Esophagus (tissue), 2 donors: Measurements from ENCODE around the gene AUTS2. TPM values are rescaled to one million over a fixed set of nuclear protein-coding genes. Genes with fewer than 3 reads are reported as not detected.
A peak's percentile ranks its signal among the peaks of the same experiment; 100 is the strongest.

Experiments
- H3K27ac ChIP-seq, 2 donors: one replicate each; pipeline ENCODE4 v1.5.1; 2013; ENCODE audit warnings: low read depth in 2 of 2, mild to moderate bottlenecking in 2 of 2, inconsistent platforms in 1 of 2, low read length in 1 of 2, moderate library complexity in 1 of 2
- H3K27me3 ChIP-seq, 2 donors: one replicate each; pipeline ENCODE4 v1.6.1; 2013; ENCODE audit warnings: low read length in 2 of 2, control low read depth in 1 of 2, mild to moderate bottlenecking in 1 of 2; ENCODE audit not compliant: insufficient read depth in 2 of 2, control insufficient read depth in 1 of 2
- H3K36me3 ChIP-seq, 2 donors: one replicate each; pipeline ENCODE4 v1.6.1; 2013; ENCODE audit warnings: low read length in 1 of 2; ENCODE audit not compliant: control insufficient read depth in 2 of 2, insufficient read depth in 2 of 2
- H3K4me1 ChIP-seq, 2 donors: one replicate each; pipeline ENCODE4 v1.6.1; 2013; ENCODE audit warnings: low read length in 1 of 2; ENCODE audit not compliant: control insufficient read depth in 2 of 2, insufficient read depth in 2 of 2
- H3K4me3 ChIP-seq, 2 donors: one replicate each; pipeline ENCODE4 v1.5.1; 2013; ENCODE audit warnings: low read length in 2 of 2, mild to moderate bottlenecking in 2 of 2, low read depth in 1 of 2, moderate library complexity in 1 of 2
- H3K9me3 ChIP-seq, 2 donors: one replicate each; pipeline ENCODE4 v1.6.1; 2013; ENCODE audit warnings: mild to moderate bottlenecking in 2 of 2, low read depth in 1 of 2, low read length in 1 of 2, moderate library complexity in 1 of 2; ENCODE audit not compliant: control insufficient read depth in 2 of 2, insufficient read depth in 1 of 2
- WGBS, 2 donors: extraction: QIAGEN DNeasy Blood & Tissue Kit; methylation state at CpG; one replicate each; pipeline ENCODE4 v1.1.7; 2013; 5-methylcytosine and 5-hydroxymethylcytosine counted together
- polyA plus RNA-seq, 2 donors: library from polyadenylated mRNA; stranded (reverse); fragments of 200-250 nt; gene quantifications; one replicate each; pipeline ENCODE4 v1.2.3, GENCODE V29; 2013
- donor health status: healthy with polysubstance abuse.
- donor health status: Bipolar disorder and iron deficiency.

The AUTS2 gene
- polyA plus RNA-seq, 2 donors, result 8.3 to 15.6 TPM

DNA sequence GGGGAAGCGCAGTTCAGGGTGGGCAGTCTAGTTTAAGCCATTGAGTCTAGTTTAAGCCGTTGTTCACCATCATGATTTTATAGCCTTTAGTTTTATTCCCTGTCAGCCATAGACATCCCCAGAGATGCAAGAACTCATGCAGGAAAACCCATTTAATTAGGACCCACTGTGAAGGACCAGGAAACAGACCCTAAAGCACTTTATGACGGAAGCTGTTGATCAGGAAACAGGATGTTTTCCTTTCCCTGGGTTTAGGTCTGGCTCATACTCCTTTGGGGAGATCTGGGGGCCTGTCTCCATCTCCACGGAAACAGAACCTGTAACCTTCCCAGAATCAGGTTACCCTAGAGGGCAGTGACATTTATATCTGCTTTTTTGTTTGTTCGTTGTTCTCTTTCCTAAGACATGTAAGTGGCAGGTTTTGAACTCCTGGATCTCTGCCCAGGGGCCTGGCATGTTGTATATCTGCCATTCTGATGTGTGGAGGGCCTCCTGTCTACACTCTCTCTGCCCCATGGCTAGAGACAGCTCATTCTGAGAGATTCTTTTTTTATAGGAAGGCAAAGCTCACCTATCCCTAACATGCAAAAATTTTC lies 876.5 kb downstream of the AUTS2 start:
- no peak overlapping the region for H3K27ac ChIP-seq
- no peak overlapping the region for H3K4me3 ChIP-seq
- no peaks in the 10 kb centered on the region for H3K36me3 ChIP-seq
- H3K4me1 ChIP-seq, result no peaks in the 10 kb centered on the region
- no peaks in the 10 kb centered on the region for H3K9me3 ChIP-seq
- H3K27me3 ChIP-seq, result no peaks in the 10 kb centered on the region
- WGBS, 2 donors, result 76 to 78% methylated on average over 5 of the region's 5 CpGs

DNA sequence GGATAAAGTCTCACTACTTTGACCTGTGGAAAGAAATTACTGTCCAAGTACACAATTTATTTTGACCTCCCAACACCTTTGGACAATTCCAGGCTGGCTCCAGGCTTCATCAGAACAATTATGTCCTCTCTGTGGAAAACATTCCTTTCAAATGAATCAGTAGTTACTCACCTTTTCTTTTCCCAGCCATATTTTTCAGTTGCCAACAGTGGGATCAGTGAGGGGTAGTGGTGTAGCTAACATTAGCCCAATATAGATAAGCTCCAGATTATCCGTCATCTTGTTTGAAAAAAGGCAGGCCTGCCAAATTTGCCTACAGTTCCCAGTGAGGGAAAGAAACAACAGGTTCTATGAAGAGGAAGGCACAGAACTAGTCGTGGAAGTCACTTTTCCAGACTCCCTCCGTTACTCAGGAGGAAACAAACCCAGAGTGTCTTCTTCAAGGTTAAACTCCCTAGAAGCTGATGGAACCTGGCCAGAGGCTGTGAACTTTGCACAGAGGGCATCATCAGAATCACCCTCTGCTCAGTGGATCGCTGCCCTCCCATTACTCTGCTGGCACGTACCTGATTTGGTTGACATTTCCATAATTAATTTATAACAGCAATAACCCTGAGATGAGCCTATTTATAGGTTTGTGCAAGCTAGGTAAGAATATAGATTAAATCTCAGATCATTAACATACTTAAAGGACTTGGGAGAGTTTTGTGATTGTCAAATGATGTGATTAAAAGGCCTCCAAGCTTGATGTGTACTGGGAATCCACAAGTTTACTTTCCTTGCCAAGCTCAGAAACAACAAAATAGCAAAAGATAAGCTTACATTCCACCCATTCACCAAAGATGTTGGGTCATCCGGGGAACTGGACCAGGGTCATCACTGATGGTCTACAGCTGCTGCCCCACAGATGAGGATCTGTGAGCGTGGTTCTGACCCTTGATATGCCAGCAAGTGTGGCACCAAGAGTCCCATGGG lies 879.0 kb downstream of the AUTS2 start:
- Histone ChIP-seq H3K27ac (no peak overlapping the region), H3K4me1 (peaks cover 0 to 6% of the 10 kb centered on the region in 2 donors), H3K27me3 (no peaks in the 10 kb centered on the region), H3K9me3 (no peaks in the 10 kb centered on the region), H3K36me3 (no peaks in the 10 kb centered on the region), H3K4me3 (no peak overlapping the region)
- 45 to 54% methylated on average over 7 of the region's 7 CpGs for WGBS, 2 donors

DNA sequence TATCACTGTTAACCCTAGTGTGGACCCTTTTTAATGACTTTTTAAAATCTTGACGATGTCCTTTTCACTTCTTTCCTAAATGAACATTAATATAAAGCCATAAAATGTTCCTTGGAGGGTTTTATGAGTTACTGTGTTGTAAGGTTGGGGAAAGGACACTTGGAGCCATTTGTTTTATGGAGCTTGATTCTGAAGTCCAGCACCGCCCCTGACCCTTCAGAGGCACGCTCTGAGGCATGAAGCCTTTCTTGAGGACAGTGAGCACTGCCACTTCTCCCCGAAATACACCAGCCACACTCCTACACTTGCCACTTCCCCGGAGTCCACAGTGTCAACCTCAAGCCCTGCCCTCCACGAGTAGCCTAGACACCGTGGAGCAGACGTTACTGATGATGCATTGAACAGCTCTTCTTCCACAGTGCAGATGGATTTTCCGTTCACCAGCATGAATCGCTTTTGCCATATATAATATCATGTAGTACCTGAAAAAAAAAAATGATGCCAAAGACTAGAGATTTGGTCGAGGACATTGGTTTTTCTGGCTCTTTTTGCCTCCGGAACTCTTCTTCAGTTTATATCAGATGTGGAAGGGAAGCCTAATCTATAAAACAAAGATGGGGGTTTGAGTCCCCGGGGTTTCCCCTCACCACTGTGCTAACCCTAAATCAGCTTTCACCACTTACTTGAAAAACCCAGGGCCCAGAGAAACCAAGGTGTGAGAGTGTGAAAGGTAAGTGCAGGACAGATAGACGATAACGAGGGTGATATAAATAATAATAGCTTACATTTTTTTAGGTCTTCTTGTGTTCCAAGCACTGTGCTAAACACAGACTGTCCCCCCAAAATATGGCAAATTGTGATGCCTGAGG lies 881.1 kb downstream of the AUTS2 start:
- Histone ChIP-seq H3K4me3 (no peak overlapping the region), H3K4me1 (peaks cover 0 to 6% of the 10 kb centered on the region in 2 donors), H3K9me3 (no peaks in the 10 kb centered on the region), H3K36me3 (no peaks in the 10 kb centered on the region), H3K27ac (no peak overlapping the region), H3K27me3 (no peaks in the 10 kb centered on the region)
- WGBS, 2 donors, result 93 to 94% methylated on average over 15 of the region's 15 CpGs

DNA sequence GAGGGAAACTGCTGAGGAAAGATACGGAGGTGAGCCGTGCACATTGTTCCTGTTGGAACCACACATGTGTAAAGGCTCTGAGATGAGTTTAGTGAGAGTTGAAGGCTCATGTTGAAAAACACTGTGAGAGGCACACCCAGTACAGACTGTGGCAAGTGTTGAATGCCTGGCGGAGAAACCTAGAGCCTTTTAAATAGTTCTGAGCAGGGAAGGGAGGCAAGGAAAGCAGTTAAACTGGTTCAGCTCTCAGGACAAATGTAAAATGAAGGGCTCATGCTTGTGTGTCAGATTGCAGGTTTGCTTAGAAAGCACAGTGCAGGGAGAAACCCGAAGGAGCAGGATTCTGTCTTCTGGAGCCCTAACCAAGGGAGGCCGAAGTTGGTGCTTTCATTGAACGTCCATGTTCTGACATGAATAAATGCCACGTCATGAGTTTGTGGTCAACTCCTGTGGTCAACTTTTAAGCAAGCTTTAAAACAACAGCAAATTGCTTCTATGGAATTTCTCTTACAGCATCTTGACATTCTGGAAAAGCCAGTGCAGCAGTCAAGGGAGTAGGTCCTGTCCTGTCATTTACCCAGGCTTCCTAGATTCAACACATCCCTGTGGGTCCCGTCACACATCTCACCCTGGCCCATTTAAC lies 882.8 kb downstream of the AUTS2 start:
- H3K4me3 ChIP-seq, result no peak overlapping the region
- H3K36me3 ChIP-seq, result no peaks in the 10 kb centered on the region
- 47 to 58% methylated on average over 8 of the region's 8 CpGs for WGBS, 2 donors
- no peaks in the 10 kb centered on the region for H3K27me3 ChIP-seq
- H3K9me3 ChIP-seq, result no peaks in the 10 kb centered on the region
- peak overlapping the region; percentile 57 to 72 for H3K27ac ChIP-seq
- peaks cover 0 to 6% of the 10 kb centered on the region in 2 donors for H3K4me1 ChIP-seq

DNA sequence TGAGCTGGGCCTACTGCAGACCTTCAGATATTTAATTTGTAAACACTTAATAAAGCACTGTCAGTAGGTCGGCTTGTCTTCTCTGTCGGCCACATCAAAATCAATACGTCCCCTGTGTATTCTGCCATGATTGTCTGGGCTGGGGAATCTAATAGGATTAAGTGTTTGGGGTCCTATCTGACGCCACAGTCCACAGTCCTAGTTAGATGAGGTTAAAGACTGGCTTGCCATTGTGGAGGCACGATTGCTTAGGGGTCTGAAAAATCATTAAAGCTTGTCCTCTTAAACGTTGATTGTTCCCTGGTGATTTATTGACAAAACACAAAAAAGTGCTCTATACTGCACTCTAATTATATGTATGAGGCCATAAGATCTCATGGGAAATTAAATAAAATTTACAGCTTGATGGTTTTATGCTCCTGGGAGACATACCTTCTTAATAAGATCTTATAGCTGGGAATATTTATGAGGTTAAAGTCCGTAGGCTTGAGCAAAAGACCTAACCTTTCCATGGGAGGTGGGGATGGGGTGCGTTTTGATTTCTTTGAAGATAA lies 883.4 kb downstream of the AUTS2 start:
- WGBS, 2 donors, result 69 to 80% methylated on average over 8 of the region's 8 CpGs
- H3K4me1 ChIP-seq, result peaks cover 0 to 6% of the 10 kb centered on the region in 2 donors
- no peaks in the 10 kb centered on the region for H3K27me3 ChIP-seq
- H3K36me3 ChIP-seq, result no peaks in the 10 kb centered on the region
- no peaks in the 10 kb centered on the region for H3K9me3 ChIP-seq
- H3K27ac ChIP-seq, result peak overlapping the region in 1 of 2 donors; percentile 57
- H3K4me3 ChIP-seq, result no peak overlapping the region

DNA sequence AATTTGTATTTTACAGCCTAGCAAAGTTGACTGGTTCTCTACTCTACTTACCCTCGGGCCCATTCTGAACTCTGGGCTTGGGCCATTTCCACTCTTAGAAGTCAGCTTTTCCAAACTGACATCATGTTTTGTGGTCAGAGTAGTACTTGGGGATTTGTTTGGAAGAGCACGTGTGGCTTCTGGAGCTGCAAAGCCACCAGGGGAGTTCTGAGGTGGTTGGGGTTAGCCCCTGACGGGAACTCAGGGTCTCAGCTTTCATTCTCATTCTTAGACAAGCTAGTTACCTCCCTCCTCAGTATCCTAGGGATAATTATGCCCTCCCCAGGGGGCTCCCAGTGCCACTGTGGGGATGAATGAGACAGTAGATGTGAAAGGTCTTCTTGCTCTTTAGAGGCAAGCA lies 886.0 kb downstream of the AUTS2 start:
- WGBS, 2 donors, result 77 to 83% methylated on average over 3 of the region's 3 CpGs
- Histone ChIP-seq H3K27me3 (no peaks in the 10 kb centered on the region), H3K27ac (no peak overlapping the region), H3K9me3 (no peaks in the 10 kb centered on the region), H3K4me3 (no peak overlapping the region), H3K4me1 (peaks cover 0 to 6% of the 10 kb centered on the region in 2 donors), H3K36me3 (no peaks in the 10 kb centered on the region)

DNA sequence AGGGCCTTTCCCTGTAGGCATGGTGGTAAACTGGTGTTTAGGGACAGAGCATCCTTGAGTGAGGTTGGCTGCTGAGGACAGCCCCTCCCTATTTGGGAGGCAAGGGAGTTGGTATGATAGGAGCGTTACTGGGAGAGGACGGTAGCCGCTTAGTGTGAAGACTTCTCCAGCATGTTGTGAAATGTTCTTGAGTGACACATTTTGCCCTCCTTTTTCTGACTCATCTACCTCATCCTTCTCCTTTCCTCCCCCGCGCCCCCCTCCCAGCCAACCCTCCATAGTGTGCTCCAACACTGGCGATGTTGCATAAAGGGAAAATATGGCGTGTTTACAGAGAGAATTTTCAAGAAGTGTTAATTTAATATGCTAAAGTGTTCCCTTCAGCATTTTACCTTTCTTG lies 888.7 kb downstream of the AUTS2 start:
- H3K27me3 ChIP-seq, result no peaks in the 10 kb centered on the region
- no peak overlapping the region for H3K27ac ChIP-seq
- H3K36me3 ChIP-seq, result no peaks in the 10 kb centered on the region
- WGBS, 2 donors, result 94 to 97% methylated on average over 7 of the region's 7 CpGs
- no peak overlapping the region for H3K4me3 ChIP-seq
- no peaks in the 10 kb centered on the region for H3K4me1 ChIP-seq
- H3K9me3 ChIP-seq, result no peaks in the 10 kb centered on the region

DNA sequence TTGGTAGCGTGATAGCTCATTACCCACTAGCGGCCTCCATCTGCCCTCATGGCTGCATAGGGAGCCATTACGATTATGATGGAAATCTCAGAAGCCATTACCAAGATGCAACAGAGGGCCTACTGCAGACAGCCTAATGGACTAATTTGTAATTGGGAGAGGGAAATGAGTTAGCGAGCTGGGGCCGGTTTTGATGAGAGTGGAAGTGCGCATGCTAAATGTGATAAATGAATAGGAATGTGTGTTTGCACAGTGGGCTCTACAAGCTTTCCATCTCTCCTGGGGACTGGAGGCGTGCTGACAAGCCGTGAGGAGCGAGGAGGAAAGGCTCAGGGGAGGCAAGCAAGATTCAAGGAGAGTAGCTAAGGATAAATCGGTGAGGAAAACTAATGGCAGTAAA lies 889.2 kb downstream of the AUTS2 start:
- H3K36me3 ChIP-seq, result no peaks in the 10 kb centered on the region
- H3K27me3 ChIP-seq, result no peaks in the 10 kb centered on the region
- H3K27ac ChIP-seq, result no peak overlapping the region
- no peaks in the 10 kb centered on the region for H3K9me3 ChIP-seq
- 95% methylated on average over 10 of the region's 10 CpGs for WGBS, 2 donors
- H3K4me1 ChIP-seq, result no peaks in the 10 kb centered on the region
- H3K4me3 ChIP-seq, result no peak overlapping the region

DNA sequence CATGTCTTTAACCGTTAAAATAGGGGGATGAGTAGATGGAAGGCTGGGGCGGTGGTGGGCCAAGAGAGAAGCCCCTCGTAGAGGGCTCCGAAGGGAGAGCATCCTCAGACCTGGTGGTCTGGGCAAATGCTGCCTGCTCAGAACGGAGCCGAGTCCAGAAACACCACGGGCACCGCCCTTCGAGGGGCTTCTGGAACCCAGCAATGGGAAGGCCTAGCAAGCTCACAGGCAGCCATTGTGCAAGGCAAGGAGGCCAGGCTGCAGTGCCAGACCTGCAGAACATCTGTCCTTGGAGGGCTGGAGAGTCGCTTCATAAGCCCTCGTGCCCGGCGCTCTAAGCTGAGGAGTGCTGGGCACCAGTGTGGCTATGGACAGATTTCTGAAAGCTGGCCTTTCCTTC lies 889.6 kb downstream of the AUTS2 start:
- H3K4me3 ChIP-seq, result no peak overlapping the region
- no peaks in the 10 kb centered on the region for H3K27me3 ChIP-seq
- WGBS, 2 donors, result 97 to 98% methylated on average over 13 of the region's 13 CpGs
- H3K9me3 ChIP-seq, result no peaks in the 10 kb centered on the region
- H3K36me3 ChIP-seq, result no peaks in the 10 kb centered on the region
- H3K27ac ChIP-seq, result no peak overlapping the region
- no peaks in the 10 kb centered on the region for H3K4me1 ChIP-seq
